Astrocyte of the spinal cord (primary cell): ENCODE data around the gene ADAMTS8.

Source experiments
- DNase-seq: peaks from one replicate; pipeline ENCODE4 v3.0.0; 2011; ENCODE audit warnings: low read depth, low spot score
- H3K4me3 ChIP-seq: 2 replicates; pipeline ENCODE4 v1.5.1; 2011; ENCODE audit warnings: low read depth, mild to moderate bottlenecking, low read length, moderate library complexity
- CTCF ChIP-seq: IDR thresholded peaks from 2 replicates; pipeline ENCODE4 v1.5.1; 2012; ENCODE audit warnings: low read depth, mild to moderate bottlenecking, low read length, inconsistent platforms
- in situ Hi-C: cut with HindIII; loops from 2 replicates; pipeline ENCODE4 v1.10.0; 2017; ENCODE audit warnings: low sequenced_read_pairs

Gene ADAMTS8

GRCh38 chr11:130474637-130475400 is 46.4 kb upstream of the ADAMTS8 start:
- H3K4me3 ChIP-seq, result no peak overlapping the region
- in situ Hi-C loops, result no loop called here
- no peak for DNase-seq
- TF ChIP-seq CTCF, result no peak

GRCh38 chr11:130473795-130474377 is 45.5 kb upstream of the ADAMTS8 start:
- no peak overlapping the region for H3K4me3 ChIP-seq
- TF ChIP-seq CTCF, result no peak
- in situ Hi-C loops, result no loop called here
- DNase-seq, result no peak

- no peak for TF ChIP-seq CTCF
- H3K4me3 ChIP-seq, result no peak overlapping the region
- in situ Hi-C loops, result no loop called here
- no peak for DNase-seq
Measured at GRCh38 chr11:130473056-130473794, 44.8 kb upstream of the ADAMTS8 start.

- no peak overlapping the region for H3K4me3 ChIP-seq
- TF ChIP-seq CTCF, result no peak
- in situ Hi-C loops, result no loop called here
- DNase-seq, result no peak
Measured at GRCh38 chr11:130472434-130472961, 44.1 kb upstream of the ADAMTS8 start.

- DNase-seq, result no peak
- H3K4me3 ChIP-seq, result no peak overlapping the region
- TF ChIP-seq CTCF, result no peak
- in situ Hi-C loops, result no loop called here
Measured at GRCh38 chr11:130471731-130472433, 43.5 kb upstream of the ADAMTS8 start.
